Activated CD8-positive, alpha-beta memory T cell treated with anti-CD3 and anti-CD28 coated beads, Interleukin-2, amount 50 U/mL, for 48 hours (primary cell): ENCODE measurements around the gene BFAR.

ENCODE experiments used
- DNase-seq: peaks from one replicate; pipeline ENCODE4 v3.0.0-alpha.2; 2020

BFAR gene, protein sequence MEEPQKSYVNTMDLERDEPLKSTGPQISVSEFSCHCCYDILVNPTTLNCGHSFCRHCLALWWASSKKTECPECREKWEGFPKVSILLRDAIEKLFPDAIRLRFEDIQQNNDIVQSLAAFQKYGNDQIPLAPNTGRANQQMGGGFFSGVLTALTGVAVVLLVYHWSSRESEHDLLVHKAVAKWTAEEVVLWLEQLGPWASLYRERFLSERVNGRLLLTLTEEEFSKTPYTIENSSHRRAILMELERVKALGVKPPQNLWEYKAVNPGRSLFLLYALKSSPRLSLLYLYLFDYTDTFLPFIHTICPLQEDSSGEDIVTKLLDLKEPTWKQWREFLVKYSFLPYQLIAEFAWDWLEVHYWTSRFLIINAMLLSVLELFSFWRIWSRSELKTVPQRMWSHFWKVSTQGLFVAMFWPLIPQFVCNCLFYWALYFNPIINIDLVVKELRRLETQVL

GRCh38 chr16:14632693-14633569, at the start of gene BFAR:
Gene BFAR, plus strand, starts transcription at chr16:14632951. Its CDS starts 11,396 bp downstream, at chr16:14644347.
- DNase-seq, result peak; percentile 99

- no peak for DNase-seq
These were observed 47.5 kb upstream of the BFAR start for GRCh38 chr16:14585287-14585686.

DNA sequence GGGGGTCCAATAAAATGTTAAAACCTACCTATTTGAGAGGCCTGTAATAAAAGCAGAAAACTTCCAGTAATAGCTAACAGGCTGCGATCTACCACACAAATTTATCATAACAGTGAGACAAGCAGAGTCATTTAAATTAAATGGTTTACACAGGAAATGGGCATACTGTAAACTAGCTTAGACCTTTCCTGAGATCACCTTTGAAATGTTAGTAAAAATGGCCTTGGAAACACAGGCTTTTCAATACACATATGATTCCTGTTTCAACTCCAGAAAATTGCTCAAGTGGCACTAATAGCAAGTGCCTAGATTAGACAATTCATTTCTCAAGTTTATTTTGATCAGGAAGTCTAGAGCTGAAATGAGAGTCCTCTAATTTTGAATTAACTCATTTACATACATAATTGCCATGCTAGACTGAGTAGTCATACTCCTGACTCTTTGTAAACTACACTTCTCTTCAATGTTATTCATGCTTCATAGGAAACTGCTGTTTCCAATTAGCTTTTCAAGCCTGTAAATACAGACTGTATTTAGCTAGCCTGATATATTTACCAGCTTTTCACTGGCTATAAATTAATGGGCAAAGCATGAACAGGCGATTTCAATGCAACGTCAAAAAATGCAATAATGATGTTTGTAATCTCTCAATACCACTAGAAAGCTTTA, 46.0 kb upstream of the BFAR start:
- no peak for DNase-seq

- no peak for DNase-seq
These were observed 32.6 kb upstream of the BFAR start for GRCh38 chr16:14600164-14600563.

DNA sequence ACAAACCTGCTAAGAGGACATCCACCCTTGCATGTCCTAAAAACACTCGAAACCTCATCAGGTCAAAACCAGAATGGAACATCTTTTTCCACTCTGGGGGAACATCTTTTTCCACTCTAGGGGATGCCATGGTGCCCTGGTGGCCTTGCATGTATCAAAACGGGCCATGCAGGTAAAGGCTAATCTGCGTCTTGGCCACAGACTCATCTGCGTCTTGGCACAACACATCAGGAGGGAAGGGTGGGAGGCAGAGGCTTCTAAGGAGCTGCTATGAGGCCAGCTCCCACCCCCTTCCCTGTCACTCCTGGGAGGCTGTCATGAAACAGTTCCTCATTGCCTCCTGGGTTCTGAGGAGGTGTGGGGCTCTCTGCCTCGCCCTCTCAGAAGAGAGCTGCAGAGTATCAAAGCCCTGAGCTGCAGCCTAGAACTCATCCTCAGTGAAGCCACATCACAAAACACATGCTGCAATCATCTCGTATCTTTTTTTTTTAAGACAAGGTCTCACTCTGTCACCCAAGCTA, 30.2 kb upstream of the BFAR start:
- DNase-seq, result no peak

GRCh38 chr16:14606102-14606501, 26.6 kb upstream of the BFAR start:
- no peak for DNase-seq

DNA sequence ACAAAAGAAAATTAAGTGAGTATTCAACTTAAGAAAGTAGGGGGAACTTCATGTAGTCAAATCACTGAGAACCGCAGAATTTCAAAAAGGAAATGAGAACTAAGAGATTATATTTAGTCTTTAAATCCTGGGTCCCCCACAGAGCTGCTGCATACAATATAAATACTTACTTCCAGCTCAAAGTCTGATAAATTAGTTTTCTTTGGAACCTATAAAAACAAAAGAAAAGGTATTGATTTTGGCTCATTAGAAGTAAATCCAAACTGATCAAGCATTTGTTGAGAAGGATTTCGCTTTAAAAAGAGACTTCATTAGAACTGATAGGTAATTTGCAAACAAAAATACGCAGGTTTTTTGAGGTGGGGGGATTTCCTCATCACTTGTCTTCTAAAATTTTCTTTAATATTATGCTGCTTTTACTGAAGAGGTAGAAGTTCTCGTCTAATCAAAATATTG, 24.6 kb upstream of the BFAR start:
- DNase-seq, result no peak

DNA sequence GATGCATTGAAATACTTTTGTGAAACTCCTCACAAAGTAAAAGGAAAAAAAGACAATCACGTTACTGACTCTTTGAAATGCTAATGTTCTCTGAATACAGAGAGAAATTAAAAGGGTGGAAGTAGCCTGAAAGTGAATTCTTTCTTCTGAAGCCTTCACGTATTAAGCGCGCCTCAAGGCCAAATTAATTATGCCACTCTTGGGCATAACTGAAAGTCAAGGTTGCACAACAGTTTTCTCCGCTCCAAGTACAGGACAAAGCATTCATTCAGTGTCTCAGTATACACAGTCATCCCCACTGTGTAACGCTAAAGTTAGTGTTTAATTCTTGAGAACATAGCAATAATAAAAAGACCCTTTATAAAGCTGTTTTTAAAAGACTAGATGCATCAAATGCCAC, 24.1 kb upstream of the BFAR start:
- DNase-seq, result no peak

GRCh38 chr16:14609716-14610115, 23.0 kb upstream of the BFAR start:
- no peak for DNase-seq

GRCh38 chr16:14611660-14612059, 21.1 kb upstream of the BFAR start:
- peak; percentile 17 for DNase-seq

- peak; percentile 3 for DNase-seq
These were observed 18.8 kb upstream of the BFAR start for GRCh38 chr16:14613991-14614390.

DNA sequence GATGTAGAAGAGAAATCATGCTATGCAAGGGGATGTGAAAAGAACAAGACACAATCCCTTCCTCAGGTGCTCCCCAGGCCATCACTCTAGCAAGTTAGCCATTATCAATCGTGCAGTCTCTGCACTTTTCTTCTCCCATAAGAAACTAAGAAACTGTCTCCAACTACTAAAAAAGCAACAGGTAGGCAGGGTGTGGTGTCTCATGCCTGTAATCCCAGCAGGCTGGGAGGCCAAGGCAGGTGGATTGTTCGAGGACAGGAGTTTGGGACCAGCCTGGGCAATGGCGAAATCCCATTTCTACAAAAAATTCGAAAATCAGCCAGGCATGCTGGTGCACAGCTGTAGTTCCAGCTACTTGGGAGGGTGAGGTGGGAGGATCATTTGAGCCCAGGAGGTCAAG, 16.5 kb upstream of the BFAR start:
- DNase-seq, result peak; percentile 7

DNA sequence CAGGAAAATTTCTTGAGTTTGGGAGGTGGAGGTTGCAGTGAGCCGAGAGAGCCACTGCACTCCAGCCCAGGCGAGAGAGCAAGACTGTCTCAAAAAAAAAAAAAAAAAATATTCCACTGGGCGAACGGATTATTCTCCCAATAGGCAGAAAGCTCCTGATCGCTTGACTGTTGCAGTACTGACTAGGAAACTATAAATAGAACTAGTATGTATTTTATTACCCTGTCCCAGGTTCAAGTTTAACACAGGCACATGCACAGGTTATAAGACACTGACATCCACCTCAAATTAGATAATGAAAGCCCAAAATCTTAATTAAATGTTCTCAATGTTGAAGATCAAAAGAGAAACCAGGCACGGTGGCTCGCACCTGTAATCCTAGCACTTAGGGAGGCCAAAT, 14.2 kb upstream of the BFAR start:
- no peak for DNase-seq

- no peak for DNase-seq
These were observed 5.7 kb upstream of the BFAR start for GRCh38 chr16:14627078-14627477.

GRCh38 chr16:14628806-14629611, 3.7 kb upstream of the BFAR start:
- no peak for DNase-seq

DNA sequence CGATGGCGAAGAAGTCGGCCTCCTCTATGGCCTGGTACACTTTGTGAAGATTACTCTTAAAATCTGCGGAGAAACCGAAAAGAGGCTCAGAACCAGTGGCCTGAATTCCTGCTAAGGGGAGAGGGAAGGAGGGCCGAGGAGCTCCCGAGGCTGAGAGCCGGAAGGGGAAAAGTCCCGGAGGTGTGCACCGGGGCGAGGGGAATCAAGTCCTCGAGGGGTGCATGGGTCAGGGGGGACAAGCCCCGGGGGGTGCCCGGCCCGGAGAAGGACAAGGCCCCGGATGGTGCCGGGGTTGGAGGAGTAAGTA, 3.2 kb upstream of the BFAR start:
- no peak for DNase-seq

- peak; percentile 99 for DNase-seq
These were observed 2.7 kb upstream of the BFAR start, which contains the start of gene PARN for GRCh38 chr16:14629919-14630619. Gene PARN, minus strand, starts transcription at chr16:14630260. Its CDS starts 135 bp downstream, at chr16:14630125.

DNA sequence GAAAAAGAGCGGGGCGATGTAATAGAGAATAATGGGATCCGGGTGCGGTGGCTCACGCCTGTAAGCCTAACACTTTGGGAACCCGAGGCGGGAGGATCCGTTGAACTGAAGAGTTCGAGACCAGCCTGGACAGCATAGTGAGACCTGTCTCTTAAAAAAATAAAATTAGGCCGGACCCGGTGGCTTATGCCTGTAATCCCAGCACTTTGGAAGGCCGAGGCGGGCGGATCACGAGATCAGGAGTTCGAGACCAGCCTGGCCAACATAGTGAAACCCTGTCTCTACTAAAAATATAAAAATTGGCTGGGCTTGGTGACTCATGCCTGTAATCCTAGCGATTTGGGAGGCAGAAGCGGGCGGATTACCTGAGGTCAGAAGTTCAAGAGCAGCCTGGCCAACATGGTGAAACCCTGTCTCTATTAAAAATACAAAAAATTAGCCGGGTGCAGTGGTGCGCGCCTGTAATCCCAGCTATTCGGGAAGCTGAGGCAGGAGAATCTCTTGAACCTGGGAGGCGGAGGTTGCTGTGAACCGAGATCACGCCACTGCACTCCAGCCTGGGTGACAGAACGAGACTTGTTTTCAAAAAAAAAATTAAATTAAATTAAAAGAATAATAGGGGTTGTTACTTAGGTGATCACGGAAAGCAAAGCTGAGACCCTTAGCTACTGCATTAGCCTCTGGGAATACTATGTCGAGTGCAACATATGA, 2.0 kb upstream of the BFAR start:
- DNase-seq, result peak; percentile 63

GRCh38 chr16:14634389-14634725, 1.6 kb downstream of the BFAR start:
- DNase-seq, result no peak

GRCh38 chr16:14635395-14636165, 2.8 kb downstream of the BFAR start:
- DNase-seq, result no peak
